ENCODE results near the gene RRP36.
"Not testable (repeated sequence)": the region's sequence is repeated elsewhere in the genome, so short reads cannot be mapped to it uniquely, and the experiment has no call there.

RRP36 gene

DNA sequence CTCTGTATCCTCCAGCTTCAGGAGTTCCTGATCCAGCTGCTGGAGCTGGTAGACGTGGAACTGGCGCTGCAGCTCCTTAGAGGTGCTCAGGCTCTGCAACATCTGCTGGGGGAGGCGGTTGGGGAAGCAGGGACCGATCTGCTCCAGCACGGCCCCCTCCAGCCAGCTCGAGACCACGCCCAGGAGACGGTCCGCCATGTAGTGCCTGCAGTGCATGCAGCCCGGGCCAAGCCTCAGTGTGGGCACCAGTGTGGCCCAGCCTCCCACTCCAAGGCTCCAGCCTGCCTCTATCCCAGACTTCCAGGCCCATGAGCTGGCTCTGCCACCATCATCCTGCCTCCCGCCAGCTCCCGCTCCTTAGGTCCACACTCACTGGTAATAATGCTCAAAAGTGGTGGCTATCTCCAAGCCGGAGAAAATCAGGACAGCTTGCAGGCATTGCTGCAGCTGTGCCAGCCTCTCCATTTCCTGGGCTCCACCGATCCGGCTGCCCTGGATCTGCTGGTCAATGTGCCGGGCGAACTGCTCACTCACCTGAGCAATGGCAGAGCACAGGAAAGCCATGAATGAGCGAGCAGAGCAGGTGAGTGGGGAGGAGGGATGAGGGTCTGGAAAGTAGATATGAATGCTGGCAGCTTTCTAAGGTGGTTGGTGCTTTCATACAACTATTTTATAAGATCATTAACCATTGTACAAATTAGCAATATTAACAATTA is 19.3 kb downstream of the RRP36 start:
- no peak for DNase-seq

DNA sequence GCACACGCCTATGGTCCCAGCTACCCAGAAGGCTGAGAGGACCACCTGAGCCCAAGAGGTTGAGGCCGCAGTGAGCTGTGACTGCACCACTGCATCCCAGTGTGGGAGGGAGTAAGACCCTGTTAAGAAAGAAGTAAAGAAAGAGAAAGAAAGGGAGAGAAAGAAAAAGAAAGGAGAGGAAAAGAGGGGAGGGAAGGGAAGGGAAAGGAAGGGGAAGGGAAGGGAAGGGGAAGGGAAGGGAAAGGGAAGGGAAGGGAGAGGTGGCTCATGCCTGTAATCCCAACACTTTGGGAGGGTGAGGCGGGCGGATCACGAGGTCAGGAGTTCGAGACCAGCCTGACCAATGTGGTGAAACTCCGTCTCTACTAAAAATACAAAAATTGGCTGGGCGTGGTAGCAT is 20.1 kb downstream of the RRP36 start:
- DNase-seq = not testable (repeated sequence)

DNA sequence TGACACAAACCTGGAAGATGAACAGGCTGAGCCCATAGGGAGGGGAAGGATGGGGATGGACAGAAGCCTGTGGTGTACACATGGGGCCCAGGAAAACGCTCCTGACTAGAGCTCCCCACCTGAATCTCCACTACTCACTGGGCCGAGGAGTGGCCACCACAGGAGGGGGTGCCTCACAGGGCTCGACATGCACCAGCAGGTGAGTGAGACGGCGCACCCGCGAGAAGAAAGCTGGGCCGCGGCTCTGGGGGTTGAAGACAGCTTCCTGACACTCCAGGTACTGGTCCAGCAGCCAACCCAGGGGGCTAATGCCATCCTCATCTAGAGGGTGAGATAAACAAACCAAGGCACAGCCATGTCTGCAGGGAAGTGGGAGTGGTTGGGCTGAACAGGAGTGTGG is 21.9 kb downstream of the RRP36 start:
- DNase-seq = no peak

DNA sequence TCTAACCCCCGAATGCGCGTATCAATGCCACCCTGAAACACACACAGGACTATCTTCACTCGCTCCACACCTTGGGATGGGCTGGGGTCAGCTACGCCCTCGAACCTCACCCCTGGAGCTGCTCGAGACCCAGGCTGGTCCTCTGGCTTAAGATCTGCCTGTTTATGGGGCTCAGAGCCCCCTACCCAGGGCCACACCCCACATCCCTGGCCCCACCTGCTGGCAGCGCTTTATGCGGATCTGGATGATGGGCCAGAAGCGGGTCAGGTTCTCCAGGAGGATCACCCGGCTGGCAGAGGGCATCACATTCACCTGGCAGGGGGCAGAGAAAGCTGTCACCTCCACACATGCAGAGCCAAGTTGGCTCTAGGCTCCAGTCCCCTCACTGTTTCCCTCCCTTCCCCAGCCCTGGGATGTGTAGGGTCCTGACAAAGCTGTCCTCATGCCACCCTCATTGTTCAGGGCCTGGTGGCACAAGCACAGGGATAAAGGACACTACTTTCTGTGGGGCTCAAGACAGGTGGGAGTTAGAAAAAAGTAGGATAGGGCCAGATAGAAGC is 24.0 kb downstream of the RRP36 start:
- no peak for DNase-seq

DNA sequence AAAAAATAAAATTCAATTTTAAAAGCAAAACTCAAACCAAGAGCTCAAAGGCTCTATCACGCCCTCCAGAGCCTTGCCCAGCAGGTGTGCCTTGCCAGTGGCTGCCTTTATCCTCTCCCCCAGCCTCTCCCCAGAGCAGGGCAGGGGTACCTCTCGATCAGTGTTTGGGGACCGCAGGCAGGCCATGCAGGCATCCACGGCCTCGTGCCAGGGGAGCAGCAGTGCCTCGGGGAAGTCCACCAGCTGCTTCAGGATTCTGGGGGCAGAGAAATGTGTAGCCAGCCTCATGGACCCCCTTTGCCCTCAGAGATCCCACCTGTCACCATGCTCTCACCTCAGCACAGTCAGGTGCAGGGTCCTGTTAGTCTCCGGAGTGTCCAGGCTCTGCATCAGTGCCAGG is 26.6 kb downstream of the RRP36 start:
- no peak for DNase-seq

DNA sequence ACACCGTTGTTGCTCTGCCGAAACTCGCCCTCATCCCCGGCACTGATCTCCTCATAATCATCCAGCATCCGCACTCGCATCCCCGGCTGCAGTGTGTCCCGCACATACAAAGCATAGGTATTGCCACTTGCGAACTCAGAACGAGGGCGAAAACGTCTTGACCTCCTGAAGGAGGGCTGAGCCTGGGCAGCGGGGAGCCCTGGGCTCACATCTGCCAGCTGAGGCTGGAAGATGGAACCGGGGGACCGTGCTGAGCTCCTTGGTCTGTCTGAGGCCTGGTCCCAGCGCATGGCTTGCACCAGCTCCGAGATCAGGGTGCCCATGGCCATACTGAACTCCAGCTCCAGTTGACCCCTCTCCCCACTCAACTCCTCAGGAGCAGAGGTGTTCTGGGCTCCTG is 29.6 kb downstream of the RRP36 start:
- DNase-seq = no peak

DNA sequence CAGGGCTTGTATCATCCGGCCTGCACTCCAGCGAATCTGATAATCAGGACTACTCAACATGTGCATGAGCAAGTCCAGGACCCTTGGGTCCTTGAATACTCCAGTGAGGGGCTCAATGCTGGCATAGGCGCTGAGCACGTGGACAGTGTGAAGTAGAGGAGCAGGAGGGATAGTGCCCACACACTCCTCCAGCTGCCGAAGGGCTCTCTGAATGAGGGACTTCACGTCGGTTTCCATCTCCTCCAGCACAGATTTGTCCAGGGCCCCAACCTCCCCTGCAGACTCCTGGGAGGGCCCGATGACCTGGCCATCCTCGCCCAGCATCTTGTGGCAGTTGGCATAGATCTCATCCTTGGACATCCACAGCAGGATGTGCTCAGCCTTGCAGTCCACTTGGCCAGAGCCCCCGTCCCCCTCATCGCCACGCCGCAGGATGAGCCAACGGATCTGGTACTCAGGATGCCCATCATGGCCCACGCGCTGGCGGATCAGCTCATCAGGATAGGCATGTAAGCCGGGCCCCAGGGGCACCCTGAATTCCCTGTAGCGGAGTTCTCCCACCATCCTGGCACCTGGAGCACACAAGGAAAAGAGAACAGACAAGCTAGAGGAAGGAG is 30.9 kb downstream of the RRP36 start:
- DNase-seq = no peak

DNA sequence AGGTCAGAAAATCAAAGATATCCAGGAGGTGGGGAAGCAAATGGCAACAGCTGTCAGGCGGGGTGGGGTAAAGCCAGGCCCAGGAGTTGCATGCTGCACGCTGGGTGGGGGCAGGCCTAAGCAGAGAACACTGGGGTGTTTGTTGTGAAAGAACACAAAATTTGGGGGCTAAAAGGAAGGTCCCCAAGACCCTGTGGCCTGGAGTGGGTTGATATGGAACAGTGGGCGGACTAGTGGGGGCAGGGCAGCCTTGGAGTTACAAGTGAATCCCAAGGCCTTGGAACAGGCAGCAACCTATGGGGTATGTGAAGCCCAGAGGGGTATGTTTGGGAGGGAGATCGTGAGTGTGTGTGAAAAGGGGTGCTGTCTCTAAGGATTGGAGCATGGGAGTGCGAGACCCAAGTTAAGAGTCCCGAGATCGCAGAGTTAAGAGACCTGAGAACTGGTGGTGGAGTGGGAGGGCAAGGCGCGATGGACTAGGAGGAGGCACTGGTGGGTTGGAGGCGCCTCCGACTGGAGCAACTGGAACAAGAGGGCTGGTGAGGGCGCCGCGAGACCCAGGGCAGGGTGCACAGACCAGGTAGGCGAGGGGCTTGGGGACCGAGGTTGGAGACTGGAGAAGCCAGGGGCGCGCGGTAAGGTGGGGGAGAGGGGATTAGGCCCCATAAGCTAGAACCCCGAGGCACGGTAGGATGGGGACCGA is 31.6 kb downstream of the RRP36 start:
- no peak for DNase-seq

DNA sequence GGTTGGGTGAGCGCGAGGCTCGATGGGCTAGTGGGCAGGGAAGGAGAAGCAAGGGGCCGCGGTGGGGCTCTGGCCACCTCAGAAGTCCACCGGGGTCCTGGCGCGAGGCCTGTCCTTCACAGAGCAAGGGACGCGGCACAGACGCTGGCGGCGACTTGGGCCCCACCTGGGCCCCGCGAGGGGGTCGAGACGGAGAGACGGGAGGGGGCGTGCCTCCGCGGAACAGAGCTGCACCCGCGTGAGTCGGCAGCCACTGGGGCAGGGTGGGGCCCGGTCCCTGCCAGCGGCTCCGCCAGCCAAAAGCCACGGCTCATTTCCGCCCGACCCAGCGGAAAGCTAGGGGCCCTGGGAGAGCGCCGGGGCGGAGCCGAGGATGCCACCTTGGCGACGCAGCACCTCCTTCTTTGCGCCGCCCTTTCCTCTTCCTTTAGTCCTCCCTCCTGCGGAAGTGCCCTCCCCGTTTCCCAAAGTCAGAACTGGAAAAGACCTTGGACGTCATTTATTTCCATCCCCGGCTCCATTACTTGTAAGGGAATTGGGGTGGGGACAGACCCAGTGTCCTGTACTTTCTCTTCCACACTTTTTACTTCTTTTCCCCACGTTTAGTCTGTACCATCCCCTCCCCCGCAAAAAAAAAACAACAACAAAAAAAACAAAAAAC is 32.3 kb downstream of the RRP36 start, which contains the start of gene CUL7:
Gene CUL7 (minus strand): TSS at position 307 of the 661 bp plus-strand sequence. CDS start 1,063 bp downstream, outside the sequence.
- peak; percentile 90 for DNase-seq

DNA sequence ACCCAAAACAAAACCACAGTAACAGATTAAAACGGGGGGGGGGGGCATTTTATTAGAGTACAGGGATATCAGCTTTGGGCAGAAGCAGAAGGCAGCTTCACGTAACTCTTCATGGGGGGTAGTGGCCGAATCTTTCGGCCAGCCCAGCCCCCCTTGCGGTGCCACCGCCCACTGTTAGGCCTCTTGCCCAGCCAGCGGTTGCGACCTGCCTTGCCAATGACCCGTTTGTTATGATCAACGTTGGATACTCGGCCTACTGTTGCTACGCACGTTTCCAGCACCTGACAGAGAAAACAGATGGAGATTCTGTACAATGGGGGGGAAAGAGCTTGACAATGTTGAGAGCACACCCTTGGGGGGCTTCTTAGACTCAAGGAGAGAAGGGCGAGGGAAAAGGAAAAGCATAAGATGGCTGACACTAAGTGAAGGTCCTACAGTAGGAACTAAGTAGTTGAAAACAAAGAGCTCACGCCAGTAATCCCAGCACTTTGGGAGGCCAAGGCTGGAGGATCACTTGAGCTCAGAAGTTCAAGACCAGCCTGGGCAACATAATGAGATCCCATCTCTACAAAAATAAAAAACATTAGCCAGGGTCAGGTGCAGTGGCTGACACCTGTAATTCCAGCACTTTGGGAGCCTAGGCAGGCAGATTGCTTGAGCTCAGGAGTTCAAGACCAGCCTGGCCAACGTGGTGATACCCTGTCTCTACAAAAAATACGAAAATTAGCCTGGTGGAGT is 33.0 kb downstream of the RRP36 start:
- no peak for DNase-seq

DNA sequence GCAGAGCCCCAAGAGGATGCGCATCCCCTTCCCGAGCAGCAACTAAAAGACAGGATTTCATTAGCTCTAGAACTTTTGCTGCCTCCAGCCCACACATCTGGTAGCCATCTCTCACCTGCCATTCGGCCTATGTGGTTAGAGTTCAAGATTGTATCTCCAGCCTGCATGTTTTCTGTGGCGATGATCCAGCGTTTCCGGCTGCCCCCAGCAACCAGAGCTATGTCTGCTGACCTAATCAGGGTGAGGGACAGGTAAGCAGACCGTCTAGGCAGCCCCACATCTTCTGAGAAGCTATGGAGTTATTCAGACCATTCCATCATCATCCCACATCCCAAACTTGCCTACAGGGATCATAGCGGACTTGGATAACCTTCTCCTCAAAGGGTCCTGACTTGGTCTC is 34.5 kb downstream of the RRP36 start:
- no peak for DNase-seq

DNA sequence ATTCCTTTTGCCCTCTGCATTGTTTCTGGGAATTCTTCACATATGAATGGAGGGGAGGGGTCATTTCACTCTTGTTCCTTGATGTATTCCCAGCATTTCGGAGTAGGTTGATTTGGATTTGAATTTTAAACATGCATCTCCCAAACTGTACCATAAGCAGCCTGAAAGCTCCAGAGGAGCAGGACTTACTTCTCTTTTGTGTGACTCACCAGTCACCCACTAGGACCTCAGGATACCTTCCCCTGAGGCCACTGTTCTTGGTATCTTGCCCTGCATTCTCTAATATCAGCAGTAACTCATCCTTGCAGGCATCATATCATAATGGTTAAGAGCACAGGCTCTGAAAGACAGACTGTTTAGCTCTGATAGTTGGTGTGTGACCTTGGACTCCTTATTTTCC is 37.1 kb downstream of the RRP36 start:
- no peak for DNase-seq

DNA sequence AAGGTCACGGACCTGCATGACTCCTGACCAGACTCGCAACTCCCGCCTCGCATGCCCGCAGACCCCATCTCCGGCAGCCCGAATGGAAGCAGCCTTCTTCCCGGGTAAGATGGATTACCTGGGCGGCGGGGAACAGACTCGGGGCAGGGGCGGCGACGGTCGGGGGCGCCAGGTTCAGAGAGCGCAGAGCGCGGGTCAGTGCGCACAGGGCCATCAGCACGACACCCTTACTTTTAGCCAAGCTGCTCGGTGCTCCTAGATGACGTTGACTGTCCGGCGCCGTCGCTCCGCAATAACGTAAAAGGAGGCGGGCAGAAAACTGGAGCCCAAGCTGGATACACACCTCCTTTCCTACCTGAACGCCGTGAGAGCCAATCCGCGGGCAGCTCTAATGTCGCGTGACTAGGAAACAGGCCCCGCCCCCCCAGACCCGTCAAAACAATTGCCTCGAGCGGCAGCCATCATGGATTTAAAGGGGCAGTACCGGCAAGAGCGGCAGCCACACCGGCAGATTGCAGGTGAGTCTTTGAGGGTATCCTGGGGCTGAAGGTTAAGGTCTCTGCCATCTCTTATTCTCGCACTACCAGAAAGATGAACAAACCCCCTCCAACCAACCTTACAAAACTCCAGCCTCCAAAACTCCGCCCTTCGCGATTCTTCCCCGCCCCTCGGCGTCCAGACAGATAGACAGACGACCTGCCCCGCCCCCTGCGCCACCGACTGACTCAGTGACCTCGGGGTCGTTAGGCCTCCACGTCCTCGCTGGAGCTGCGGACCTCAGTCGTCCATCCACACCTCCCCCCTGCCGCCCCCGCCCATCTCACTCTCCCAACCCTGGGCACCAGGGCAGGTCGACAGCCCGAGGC is 38.0 kb downstream of the RRP36 start, which contains the start of the genes KLC4 and MRPL2:
Gene KLC4 (plus strand): TSS at position 464 of the 866 bp plus-strand sequence. CDS start 1,705 bp downstream, outside the sequence.
Gene MRPL2 (minus strand): TSS at position 267 of the 866 bp plus-strand sequence. CDS start 53 bp downstream, at position 214.
- peak; percentile 96 for DNase-seq

DNA sequence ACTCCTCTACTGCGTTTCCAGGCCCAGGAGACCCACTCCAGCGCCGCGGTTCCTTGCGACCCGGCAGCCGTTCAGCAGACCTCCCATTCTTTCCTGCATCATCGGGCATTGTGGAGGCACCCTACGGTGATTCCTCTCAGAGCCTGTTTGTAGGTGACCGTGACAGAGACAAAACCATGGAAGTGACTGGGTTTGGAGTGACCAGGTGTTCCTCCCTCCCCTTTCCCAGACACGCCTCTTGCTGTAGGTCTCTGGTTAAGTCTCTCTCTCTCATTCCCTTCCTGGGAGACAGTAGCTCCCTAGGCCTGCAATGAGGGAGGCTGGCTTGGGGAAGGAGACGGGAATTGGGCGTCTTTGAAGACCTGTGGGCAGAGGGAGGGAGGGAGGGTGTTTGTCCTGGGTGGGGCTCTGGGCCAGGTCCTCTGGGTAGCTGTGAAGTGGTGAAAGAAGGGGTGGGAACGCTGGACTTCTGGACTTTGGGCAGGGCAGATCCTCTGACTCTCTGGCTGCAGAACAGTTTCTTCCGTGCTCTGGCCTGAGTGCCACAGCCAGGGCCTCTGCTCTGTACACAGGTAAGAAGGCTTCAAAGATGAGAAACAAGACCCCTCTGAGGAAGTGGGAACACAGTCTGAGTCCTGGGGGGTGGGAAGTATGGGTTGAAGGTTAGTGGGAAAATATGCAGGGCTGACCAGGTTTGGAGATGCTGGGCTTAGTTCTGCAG is 38.8 kb downstream of the RRP36 start:
- no peak for DNase-seq

DNA sequence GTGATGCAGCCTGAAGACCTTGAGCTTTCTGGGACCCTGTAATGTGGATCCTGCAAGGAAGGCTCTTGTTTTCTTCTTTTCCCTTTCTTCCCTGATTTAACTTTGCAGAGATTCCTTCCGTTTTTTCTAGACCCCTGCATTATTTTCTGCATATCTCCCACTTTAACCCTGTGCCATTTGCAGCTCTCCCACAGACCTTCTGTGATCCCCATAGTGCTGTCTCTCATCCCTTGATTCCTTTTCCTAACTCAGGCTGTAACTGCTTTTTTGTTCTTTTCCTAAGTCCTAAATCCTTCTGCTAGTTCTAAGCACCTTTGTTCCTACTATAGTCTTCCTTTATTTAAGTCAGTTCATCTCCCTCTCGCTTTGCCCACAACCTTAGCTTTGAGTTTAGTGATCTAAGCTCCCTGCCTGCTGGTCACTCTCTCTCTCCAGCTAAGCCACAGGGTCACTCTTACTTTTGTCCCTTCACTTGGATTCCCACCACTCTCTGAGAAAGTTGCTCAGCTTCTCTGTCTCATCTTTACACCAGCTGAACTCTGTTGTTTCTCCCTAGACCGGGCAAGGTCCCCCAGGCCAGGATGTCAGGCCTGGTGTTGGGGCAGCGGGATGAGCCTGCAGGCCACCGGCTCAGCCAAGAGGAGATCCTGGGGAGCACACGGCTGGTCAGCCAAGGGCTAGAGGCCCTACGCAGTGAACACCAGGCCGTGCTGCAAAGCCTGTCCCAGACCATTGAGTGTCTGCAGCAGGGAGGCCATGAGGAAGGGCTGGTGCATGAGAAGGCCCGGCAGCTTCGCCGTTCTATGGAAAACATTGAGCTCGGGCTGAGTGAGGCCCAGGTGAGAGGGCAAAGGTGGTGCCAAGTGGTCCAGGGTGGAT is 39.6 kb downstream of the RRP36 start:
- DNase-seq = no peak

DNA sequence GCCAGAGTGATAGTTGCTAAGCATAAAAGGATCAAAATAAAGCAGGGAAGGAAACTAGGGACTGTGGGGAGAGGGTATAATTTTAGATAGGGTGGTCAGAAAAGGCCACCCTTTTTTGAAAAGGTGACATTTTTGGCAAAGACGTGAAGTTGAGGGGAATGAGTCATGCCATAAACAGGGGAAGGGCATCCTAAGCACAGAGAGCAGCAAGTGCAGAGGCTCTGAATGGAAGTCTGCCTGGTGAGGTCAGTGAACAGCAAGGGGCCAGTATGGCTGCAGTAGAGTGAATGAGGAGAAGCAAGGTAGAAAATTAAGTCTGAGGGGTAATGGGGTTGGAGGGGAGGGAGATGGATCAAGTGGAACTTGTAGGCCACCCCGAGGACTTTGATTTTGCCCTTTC is 40.4 kb downstream of the RRP36 start:
- no peak for DNase-seq

DNA sequence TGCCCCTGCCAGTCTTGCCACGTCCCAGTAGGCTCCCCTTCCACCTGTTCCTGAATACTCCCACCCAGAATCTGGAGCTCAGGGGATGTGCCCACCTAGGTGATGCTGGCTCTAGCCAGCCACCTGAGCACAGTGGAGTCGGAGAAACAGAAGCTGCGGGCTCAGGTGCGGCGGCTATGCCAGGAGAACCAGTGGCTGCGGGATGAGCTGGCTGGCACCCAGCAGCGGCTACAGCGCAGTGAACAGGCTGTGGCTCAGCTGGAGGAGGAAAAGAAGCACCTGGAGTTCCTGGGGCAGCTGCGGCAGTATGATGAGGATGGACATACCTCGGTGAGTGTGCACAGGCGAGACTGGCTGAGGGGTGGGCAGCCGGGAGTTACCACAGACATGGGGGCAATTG is 41.4 kb downstream of the RRP36 start:
- DNase-seq = no peak

DNA sequence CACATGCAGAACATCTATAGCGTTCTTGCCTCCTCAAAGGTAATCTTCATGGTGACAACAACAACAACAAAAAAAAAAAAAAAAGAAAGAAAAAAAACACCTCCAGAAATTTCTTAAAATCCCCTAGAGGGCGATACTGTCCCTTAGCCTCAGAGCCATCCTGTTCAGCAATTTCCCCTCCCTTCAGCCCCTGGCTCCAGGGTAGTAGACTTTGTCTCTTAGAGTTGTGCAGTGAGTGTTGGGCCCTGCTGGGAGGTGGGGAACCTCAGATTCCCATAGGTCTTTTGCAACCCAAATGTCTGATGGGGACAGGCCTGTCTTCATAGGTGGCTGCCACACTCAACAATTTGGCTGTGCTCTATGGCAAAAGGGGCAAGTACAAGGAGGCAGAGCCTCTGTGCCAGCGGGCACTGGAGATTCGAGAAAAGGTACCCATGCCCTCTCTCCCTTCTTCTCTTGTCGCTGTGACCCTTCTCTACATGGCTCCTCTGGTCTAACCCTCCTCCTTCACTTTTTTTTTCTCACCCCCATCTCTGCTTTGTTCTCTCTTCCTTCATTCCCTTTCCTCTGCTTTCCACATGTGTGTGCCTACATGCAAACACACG is 48.7 kb downstream of the RRP36 start:
- DNase-seq = no peak
